ENCODE data around the gene ANXA2.
"Not testable (repeated sequence)": the region's sequence is repeated elsewhere in the genome, so short reads cannot be mapped to it uniquely, and the experiment has no call there.

Gene ANXA2

GRCh38 chr15:60410350-60410749 is 12.6 kb upstream of the ANXA2 start:
- DNase-seq (ENCODE audit: low spot score): peak; percentile 35

GRCh38 chr15:60408463-60408981 is 10.7 kb upstream of the ANXA2 start:
- peak; percentile 95 for DNase-seq (ENCODE audit: low spot score)

GRCh38 chr15:60407415-60407805 is 9.6 kb upstream of the ANXA2 start:
- peak; percentile 82 for DNase-seq (ENCODE audit: low spot score)

- DNase-seq (ENCODE audit: low spot score): no peak
Measured at GRCh38 chr15:60406513-60407414, 9.0 kb upstream of the ANXA2 start.

- DNase-seq (ENCODE audit: low spot score): no peak
Measured at GRCh38 chr15:60405399-60405798, 7.6 kb upstream of the ANXA2 start.

- not testable (repeated sequence) for DNase-seq (ENCODE audit: low spot score)
Measured at GRCh38 chr15:60404351-60404750, 6.6 kb upstream of the ANXA2 start.

- no peak for DNase-seq (ENCODE audit: low spot score)
Measured at GRCh38 chr15:60400944-60401343, 3.2 kb upstream of the ANXA2 start.

- DNase-seq (ENCODE audit: low spot score): peak; percentile 52
Measured at GRCh38 chr15:60399931-60400330, 2.1 kb upstream of the ANXA2 start.

GRCh38 chr15:60399246-60399915 is 1.6 kb upstream of the ANXA2 start:
- no peak for DNase-seq (ENCODE audit: low spot score)

GRCh38 chr15:60396958-60397771 is 621 bp downstream of the ANXA2 start:
- DNase-seq (ENCODE audit: low spot score): peak; percentile 88

- DNase-seq (ENCODE audit: low spot score): no peak
Measured at GRCh38 chr15:60396560-60396957, 1.2 kb downstream of the ANXA2 start.

GRCh38 chr15:60396100-60396499 is 1.7 kb downstream of the ANXA2 start:
- DNase-seq (ENCODE audit: low spot score): no peak

- no peak for DNase-seq (ENCODE audit: low spot score)
Measured at GRCh38 chr15:60395276-60396011, 2.3 kb downstream of the ANXA2 start.

GRCh38 chr15:60394689-60395097 is 3.1 kb downstream of the ANXA2 start:
- DNase-seq (ENCODE audit: low spot score): no peak

- DNase-seq (ENCODE audit: low spot score): peak; percentile 99
Measured at GRCh38 chr15:60392986-60393790, 4.6 kb downstream of the ANXA2 start.

GRCh38 chr15:60392601-60392985 is 5.2 kb downstream of the ANXA2 start:
- peak; percentile 89 for DNase-seq (ENCODE audit: low spot score)

- no peak for DNase-seq (ENCODE audit: low spot score)
Measured at GRCh38 chr15:60391722-60392315, 6.0 kb downstream of the ANXA2 start.

GRCh38 chr15:60390871-60391501 is 6.8 kb downstream of the ANXA2 start:
- DNase-seq (ENCODE audit: low spot score): peak; percentile 91

GRCh38 chr15:60390231-60390630 is 7.6 kb downstream of the ANXA2 start:
- peak; percentile 7 for DNase-seq (ENCODE audit: low spot score)

Data from kidney tubule cell (primary cell).